AG09309 (cell line): ENCODE measurements around the gene HECTD1.
"Not testable (repeated sequence)": the region's sequence is repeated elsewhere in the genome, so short reads cannot be mapped to it uniquely, and the experiment has no call there.

ENCODE experiments used
- DNase-seq: peaks from one replicate; pipeline ENCODE4 v3.0.0-alpha.2; 2010; ENCODE audit warnings: low read depth
- H3K4me3 ChIP-seq: 2 replicates; pipeline ENCODE4 v1.5.1; 2011; ENCODE audit warnings: mild to moderate bottlenecking, low read depth, low read length, moderate library complexity; ENCODE audit not compliant: control insufficient read depth
- CTCF ChIP-seq: IDR thresholded peaks from 2 replicates; pipeline ENCODE4 v1.5.1; 2011; ENCODE audit warnings: mild to moderate bottlenecking, low read depth, low read length, inconsistent platforms; ENCODE audit not compliant: insufficient read depth, control insufficient read depth; ENCODE audit errors: missing control alignments

Gene HECTD1

GRCh38 chr14:31203414-31203742, 4.2 kb downstream of the HECTD1 start:
- H3K4me3 ChIP-seq, result no peak overlapping the region
- TF ChIP-seq CTCF, result no peak
- DNase-seq, result no peak

GRCh38 chr14:31201111-31201510, 6.5 kb downstream of the HECTD1 start:
- DNase-seq, result no peak
- H3K4me3 ChIP-seq, result no peak overlapping the region
- TF ChIP-seq CTCF, result no peak

- no peak overlapping the region for H3K4me3 ChIP-seq
- no peak for DNase-seq
- TF ChIP-seq CTCF, result no peak
Measured at GRCh38 chr14:31200702-31200990, 6.9 kb downstream of the HECTD1 start.

GRCh38 chr14:31197671-31198070, 9.9 kb downstream of the HECTD1 start:
- DNase-seq, result no peak
- H3K4me3 ChIP-seq, result no peak overlapping the region
- no peak for TF ChIP-seq CTCF

- no peak for DNase-seq
- TF ChIP-seq CTCF, result no peak
- H3K4me3 ChIP-seq, result no peak overlapping the region
Measured at GRCh38 chr14:31196839-31197492, 10.6 kb downstream of the HECTD1 start.

GRCh38 chr14:31194661-31195060, 12.9 kb downstream of the HECTD1 start:
- H3K4me3 ChIP-seq, result no peak overlapping the region
- no peak for TF ChIP-seq CTCF
- no peak for DNase-seq

GRCh38 chr14:31194095-31194494, 13.5 kb downstream of the HECTD1 start:
- H3K4me3 ChIP-seq, result no peak overlapping the region
- no peak for DNase-seq
- TF ChIP-seq CTCF, result no peak

- H3K4me3 ChIP-seq, DNase-seq: not testable (repeated sequence)
Measured at GRCh38 chr14:31192544-31192943, 15.0 kb downstream of the HECTD1 start.
